GM21529 (cell line): Measurements from ENCODE around the gene RNF144A.
"Not testable (repeated sequence)": the region's sequence is repeated elsewhere in the genome, so short reads cannot be mapped to it uniquely, and the experiment has no call there.

Source experiments
- ATAC-seq: cut with Tn5 transposase; IDR thresholded peaks from one replicate; pipeline ENCODE4 v1.9.1; 2021; ENCODE audit not compliant: unreplicated experiment

RNF144A gene

GRCh38 chr2:7001395-7001794, 84.2 kb downstream of the RNF144A start:
- ATAC-seq, result not testable (repeated sequence)

DNA sequence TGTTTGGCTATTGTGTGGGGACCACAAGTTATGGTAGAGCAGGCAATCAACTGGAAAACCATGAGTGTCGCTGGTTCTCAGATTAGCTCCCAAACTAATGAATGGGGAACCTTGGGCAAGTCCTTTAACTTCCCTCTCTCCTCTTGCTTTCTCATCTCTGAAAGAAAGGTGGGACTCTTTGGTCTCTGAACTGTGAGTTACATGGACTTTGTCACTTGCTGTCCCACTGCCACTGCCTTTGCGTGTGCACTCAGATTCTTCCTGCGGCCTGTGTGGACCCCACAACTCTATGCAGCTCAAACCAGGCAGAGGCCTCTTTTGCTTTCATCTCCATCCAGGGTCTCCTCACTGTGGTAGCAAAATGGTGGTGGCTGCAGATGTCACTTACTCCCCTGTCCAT, 86.7 kb downstream of the RNF144A start:
- no peak for ATAC-seq

- ATAC-seq, result no peak
These were observed 87.4 kb downstream of the RNF144A start for GRCh38 chr2:7004636-7005035.

DNA sequence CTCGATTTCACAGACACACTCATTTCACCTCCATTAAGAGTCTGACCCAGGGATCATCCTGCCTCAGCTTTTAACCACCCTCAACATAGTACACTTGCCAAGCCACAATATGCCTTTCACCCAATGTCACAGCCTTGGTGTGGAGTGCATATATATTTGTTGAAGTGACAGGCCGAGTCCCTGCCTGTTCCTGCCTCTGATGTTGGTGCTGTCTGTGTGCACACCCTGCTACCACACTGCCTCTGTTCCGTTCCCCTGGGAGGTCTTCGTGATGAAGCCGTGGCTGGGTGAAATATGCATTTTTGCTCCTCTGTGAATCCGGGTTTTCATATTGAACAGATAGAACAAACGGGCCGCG, 90.3 kb downstream of the RNF144A start:
- ATAC-seq, result peak; percentile 25

- ATAC-seq, result peak; percentile 60
These were observed 90.9 kb downstream of the RNF144A start for GRCh38 chr2:7007846-7008741.

GRCh38 chr2:7009207-7009911, 92.1 kb downstream of the RNF144A start:
- no peak for ATAC-seq

DNA sequence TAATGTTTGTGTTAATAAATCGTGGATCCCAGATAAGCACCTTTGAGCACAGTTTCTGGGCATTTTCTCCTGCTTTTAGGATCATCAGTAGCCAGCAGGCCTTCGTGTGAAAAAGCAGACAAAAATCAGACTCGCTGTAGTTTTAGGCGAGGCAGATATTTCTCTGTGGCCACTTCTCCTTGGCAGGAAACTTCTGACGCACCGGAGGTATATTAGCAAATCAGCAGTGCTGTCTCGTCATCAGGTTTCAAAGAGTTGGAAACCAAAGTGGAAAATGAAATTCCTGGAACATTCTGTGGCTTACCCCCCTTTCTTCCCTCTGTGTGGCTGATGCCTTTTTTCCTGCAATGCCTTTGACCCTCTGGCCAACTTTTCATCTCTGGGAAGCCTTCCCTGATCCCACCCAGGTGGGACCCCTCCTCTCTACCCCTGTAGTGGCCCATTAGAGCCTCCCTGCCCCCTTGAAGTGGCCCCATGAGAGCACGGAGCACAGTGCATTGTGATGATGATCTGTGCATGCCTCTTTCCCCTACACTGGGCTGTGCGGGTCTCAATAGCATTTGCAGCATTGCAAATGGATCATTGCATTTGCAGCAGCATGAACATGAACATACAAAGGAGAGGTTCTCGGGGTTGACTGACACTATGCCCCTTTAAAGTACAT, 93.3 kb downstream of the RNF144A start:
- no peak for ATAC-seq

GRCh38 chr2:7011356-7012083, 94.3 kb downstream of the RNF144A start:
- ATAC-seq, result no peak

DNA sequence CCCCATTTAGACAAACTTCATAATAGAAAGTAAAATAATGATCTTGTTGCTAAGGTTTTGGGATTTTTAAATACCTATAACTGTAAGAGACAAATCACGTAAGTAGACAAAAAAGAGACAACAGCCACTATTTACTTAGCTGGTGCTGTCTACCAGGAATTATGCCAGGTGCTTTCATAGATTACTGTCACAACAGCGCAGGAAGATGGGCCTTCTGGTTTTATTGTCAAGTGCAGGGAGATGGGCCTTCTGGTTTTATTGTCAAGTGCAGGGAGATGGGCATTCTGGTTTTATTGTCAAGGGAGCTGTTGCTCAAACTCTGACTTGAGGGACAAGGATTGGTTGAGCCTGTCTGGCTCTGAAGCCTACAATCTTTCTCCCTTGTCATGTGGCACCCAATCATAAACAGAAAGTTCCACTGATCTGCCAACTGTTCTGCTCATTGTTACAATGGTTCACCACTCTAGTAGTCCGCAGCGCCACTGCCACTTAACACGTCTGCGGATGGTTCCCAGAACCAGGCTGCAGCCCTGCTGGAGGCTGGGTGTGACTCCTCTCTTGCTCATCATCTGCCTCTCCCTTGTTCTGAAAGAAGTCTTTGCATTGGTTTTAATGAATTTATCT, 95.0 kb downstream of the RNF144A start:
- no peak for ATAC-seq

- no peak for ATAC-seq
These were observed 96.4 kb downstream of the RNF144A start for GRCh38 chr2:7013471-7014160.

- no peak for ATAC-seq
These were observed 97.0 kb downstream of the RNF144A start for GRCh38 chr2:7014174-7014640.

- no peak for ATAC-seq
These were observed 98.1 kb downstream of the RNF144A start for GRCh38 chr2:7015007-7015950.

GRCh38 chr2:7016148-7016547, 98.9 kb downstream of the RNF144A start:
- no peak for ATAC-seq

GRCh38 chr2:7016601-7017211, 99.5 kb downstream of the RNF144A start:
- ATAC-seq, result no peak

GRCh38 chr2:7017671-7018281, 100.6 kb downstream of the RNF144A start:
- no peak for ATAC-seq

- no peak for ATAC-seq
These were observed 101.1 kb downstream of the RNF144A start for GRCh38 chr2:7018282-7018701.

- no peak for ATAC-seq
These were observed 101.6 kb downstream of the RNF144A start for GRCh38 chr2:7018767-7019166.

DNA sequence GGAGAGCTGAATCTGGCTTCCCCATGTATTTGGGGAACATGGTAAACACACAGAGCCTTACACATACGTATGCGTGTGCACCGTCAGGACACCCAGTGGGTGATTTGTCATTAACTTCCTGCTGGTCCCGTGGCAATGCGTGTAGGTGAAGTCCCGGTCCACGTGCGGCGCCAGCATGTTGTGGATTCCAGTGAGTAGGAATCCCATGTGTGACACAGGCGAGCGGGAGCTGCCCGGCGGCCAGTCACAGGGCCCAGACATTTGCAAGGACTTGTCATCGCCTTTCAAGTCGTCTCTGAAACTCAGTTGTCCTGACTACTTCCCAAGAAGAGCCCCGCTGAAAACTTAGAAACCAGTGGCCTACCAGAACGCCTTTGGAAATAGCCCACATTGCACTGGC, 102.0 kb downstream of the RNF144A start:
- ATAC-seq, result no peak
